Inflammatory macrophage treated with lipopolysaccharide for 1 hour (primary cell): Measurements from ENCODE around the gene SMYD3.

Source experiments
- DNase-seq, 2 donors: peaks; one replicate each; pipeline ENCODE4 v3.0.0-alpha.2; 2020 to 2022

SMYD3 gene

DNA sequence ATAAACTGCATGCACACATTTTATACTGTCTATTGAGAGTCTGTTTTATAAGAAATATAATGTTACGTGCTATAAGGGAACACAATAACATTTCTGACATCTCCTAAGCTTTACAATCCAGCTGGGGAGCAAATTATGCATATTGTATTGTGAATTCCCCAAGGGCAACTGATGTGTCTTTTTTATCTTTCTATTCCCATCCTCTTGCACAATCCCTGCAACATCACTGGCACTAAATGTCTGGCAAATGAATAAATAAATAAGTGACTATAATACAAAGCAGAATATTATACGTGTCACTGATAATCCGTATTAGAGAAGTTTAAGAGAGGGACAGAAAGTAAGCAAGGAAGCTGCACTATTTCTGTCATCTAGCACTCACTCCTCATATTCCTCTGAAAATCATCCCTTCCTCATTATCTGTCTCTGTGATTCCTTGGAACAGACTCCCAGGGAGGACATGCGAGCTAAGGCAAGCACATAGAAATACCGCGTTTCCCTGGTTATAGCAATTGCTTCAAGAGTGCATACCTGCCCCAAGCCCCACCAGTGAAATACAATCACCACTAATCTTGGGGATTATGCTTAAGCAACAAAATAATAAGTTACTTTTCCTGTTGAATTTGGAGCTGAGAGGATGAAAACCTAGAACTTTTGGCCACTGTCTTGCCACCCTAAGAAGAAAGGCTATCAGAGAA lies 205.4 kb downstream of the SMYD3 start:
- DNase-seq: no peak

DNA sequence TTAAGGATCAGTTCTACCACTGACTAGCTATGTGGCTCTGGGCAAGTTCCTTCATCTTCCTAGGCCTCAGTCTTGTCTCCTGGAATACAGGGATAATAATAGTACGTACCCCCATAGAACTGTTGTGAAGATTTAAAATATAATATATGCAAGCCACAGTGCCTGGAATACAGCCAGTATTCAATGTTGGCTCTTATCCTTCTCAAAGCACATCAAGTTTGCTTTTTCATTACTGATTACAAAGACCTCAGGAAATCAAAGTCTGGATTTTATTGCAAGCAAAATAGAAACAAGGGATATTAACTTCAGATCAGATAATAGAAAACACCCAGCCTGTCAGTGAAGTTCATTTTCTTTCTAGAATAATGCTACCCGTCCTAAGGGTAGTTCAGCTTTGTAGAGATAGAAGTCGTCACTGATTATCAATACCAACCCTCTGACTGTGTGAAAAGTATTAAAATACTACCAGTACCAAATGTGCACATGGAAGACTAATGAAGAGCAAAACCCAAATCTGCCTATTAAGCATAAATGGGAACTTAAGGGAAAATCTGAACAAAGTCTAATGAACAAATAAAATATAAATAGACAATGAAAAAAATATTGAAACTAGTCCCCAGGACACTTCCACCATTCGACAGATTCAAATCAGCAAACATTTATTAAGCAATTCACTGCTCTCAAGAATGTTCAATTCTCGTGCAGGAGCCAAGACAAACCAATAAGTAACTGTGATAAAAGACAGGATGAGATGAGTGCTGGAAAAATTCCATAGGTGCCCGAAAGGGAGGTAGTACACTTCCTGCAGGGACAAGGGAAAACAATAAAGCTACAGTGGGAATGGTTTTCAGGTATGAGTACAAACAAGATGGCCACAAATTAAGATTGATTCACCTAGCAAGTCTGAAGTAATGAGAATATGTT lies 206.2 kb downstream of the SMYD3 start:
- no peak for DNase-seq

DNA sequence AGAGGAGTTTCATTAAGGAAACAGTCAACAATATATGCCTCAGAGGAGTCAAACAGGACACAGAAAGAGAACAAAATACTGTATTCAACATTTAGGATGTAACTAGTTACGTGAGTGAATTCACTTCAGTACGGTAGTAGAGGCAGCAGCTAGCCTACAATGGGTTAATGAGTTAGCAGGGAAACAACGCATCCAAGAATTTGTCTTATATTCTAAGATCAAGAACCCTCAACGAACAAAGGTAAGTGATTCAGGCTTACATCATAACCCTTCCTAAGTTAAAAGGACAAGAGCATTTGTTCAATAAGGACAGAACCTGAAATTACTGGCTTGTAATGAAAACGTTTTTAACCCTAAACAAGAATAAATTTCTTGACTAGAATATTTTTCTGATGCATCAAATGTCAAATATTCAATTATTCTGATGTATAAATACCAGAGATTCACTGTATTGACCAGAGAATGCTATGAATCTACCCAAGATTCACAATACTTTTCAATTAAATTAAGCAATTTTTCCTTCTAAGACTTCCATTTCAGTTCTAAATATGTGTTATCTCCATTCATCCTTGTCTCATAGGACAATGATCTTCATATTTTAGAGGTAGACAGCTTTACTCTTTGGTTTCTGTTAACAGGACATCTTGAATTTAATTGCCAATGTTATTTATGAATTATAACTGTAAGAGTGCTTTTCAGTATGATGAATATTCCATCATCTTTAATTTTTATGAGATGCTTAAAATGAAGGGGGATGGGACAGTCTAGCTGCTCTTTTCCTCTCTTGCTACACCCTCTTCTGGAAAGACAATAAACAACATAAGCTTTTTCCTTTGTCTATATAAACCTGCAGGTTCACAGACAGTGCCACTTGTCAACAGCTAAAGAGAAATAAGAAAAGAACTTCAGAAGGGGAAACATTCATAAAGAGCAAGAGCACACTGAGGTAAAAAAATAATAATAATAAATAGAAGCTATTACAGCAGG lies 209.5 kb downstream of the SMYD3 start:
- no peak for DNase-seq

DNA sequence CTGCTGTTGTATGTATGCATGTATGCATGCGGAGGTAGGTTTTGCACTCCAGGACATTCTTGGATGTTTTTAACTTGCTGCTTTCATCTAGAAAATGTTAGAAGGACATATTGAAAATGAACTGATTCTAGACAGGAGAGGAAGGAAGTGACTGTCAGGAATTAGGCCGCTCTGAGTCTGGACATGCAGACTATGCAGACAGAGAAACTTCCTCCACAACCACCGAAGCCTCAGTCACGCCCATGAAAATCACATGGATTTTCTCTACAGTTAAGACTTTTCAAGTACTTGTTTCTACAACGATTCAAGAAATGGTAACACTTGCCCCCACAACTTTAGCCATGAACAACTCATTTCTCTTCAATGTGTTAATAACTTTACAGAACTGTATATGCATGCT lies 211.1 kb downstream of the SMYD3 start:
- DNase-seq: peak; percentile 20 to 32

DNA sequence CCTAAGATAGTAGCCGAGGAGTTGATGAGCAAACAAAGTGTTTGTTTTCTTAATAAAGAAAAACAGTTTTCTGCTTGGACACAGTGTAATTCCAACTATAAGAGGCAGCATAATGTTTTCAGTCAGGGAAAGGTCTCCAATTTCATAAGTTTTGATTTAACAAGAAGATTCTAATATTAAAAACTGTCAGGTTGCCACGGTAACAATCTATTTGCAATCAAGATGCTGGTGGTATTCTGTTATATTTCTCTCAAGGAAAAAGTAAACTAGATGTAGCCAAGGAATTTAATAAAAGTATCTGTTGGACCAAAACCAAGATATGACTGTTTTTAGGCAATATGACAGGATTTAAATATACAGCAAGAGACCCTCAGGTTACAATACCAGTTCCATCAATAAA lies 211.7 kb downstream of the SMYD3 start:
- DNase-seq: no peak

DNA sequence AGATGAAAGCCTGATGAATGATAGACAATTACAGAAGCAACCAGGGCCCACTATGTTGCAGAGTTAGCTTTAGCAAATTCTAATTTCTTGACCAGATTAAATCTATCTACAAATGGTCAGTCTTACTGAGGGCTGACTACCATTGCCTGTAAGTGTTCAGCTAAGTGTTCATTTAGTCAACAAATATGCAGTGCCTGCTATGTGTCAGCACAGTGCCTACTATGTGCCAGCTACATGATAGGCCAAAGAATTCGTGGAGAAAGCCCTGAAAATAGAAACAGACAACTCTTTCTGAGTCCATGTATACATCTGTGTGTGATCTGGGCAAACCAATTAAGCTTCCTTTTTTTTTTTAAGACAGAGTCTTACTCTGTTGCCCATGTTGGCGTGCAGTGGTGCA lies 212.8 kb downstream of the SMYD3 start:
- no peak for DNase-seq

DNA sequence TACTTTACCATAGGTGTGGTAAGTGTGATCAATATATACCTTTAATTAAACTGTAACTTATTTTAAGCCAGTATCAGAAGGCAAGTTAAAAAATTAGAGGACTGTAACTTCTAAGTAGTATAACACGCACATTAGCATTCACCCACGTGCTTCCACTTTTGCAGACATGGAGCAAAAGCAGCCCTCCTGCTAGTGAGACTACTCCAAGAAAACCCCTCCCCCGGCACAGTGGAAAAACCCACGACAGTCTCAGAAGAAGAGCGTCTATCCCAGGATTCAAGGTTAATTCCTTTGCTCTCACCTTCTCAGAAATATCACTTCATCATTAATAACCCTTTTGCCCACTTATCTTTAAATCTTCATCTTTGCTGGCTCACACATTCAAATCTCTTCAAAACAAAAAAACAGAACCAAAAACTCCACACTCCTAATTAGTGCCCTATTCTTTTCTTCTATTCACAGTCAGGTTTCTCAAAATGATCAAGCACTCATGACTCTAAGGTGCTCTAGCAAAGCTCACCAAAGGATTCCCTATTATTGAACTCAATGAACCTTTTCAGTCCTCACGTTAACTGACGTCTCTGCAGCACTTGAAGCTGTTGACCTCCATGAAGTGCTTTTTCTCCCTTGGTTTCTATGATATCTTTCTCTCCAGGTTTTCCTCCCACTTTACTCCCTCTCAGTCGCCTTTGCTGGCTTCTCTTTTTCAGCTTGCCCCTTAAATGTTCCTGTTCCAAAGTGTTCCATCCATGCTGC lies 213.5 kb downstream of the SMYD3 start:
- DNase-seq: no peak

DNA sequence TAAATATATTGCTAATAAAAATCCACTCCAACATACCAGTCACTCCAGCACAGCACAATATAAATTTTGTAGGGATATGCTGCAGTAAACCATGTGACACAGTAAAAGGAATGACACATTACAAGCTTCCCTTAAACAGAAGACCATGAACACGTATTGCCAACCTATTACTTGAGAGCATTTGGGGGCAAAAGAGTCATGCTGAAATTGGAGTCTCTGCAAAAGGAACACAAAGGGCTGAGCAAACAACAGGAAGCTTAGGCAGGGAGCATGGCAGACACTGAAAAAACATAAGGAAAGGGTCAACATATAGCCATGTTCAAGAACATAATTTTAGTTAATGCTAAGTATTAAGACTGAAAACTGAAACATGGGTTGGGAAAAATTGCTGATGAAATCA lies 214.5 kb downstream of the SMYD3 start:
- DNase-seq: no peak

DNA sequence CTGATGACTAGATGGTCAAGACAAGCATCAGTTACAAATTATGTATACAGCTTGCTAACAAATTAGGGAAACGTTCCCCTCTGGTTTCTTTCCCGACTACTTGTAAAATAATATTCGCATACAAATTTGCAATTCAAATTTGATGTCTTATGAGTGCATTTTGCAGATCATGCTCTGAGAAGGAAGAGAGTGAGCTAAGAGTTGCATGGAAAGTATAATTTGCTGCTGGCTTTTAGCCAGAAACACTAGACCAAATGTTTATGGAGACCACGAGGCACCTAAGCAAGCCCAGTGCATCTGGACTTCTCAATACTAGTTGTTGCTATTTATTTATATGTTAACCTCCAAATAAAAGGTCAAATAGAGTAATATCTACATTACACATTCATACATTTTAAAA lies 216.0 kb downstream of the SMYD3 start:
- DNase-seq: no peak

DNA sequence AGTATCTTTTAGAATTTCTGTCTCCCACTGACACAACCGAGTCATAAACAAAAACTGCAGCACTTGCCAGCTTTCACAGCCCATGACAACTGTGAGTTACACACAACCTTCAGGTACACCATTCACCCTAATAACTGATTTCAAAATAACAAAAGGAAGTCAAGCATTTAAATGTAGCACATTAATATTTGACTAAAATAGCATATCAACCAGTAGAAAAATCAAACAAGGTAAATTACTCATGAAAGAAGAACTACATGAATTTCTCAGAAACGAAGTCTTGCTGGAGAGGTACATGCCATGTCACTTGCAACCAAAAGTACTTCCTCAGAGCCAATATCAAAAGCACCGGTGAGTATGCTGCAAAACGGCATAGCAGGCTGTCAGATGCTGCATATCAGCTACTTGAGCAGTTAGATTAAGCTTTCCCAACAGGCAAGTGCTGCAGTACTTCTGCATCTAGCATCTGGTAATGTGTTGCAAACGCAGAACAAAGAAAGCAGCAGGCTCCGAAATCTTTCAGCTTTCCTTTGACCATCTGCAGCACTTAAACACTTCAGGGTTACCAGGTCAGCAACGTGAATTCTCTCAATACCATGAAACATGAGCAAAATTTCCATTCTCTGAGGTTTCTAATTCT lies 223.2 kb downstream of the SMYD3 start:
- no peak for DNase-seq

DNA sequence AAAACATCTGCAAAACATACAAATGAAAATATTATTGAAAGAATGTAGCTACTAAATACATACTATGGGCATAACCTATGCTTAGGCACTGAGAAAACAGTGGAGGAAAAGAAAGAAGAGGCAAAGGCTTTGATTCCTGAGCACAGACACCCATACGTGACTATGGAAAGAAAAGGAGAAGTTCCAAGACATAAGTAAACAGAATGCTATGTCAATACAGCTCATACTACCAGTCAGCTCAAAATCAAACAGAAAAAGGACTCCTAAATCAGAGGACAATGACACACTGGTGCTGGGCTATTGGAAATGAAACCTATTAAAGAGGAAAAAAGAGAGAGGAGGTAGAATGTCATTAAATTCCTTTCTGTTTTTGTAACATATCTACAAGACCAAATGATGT lies 225.4 kb downstream of the SMYD3 start:
- no peak for DNase-seq

DNA sequence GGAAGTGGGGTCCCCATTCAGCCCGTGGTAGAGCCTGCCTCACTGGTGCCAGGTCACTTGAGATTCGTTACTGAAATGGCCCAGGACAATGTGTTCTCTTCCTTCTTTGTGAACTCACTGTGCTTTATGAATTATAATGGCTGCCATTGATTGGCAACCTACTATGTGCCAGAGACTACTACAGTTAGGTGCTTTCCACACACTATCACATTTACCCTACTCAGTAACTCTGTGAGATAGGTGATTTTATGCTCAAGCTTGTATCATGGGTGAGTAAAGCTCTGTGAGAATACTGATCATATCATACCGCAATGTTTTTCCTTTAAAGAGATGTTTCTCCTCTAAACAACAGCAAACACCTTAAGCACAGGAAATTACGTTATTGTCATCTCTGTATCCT lies 225.9 kb downstream of the SMYD3 start:
- no peak for DNase-seq

DNA sequence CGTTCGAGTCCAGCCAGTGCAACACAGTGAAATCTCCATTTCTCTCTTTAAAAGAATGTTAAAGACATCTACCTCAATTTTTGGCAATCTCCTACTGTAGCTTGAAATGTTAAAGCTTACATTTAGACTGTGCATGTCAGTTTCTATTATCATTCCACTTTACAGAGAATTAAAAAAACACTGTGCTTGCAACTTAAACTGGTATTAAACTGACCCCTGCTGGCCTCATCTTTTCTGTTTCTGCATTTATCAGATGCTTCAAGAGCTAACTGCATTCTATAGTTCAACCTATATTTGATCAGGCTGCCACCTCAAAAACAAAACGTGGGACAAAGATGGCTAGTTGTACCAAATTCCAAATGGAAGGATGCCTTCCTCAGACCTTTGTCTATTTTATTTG lies 226.5 kb downstream of the SMYD3 start:
- peak; percentile 3 to 44 for DNase-seq

DNA sequence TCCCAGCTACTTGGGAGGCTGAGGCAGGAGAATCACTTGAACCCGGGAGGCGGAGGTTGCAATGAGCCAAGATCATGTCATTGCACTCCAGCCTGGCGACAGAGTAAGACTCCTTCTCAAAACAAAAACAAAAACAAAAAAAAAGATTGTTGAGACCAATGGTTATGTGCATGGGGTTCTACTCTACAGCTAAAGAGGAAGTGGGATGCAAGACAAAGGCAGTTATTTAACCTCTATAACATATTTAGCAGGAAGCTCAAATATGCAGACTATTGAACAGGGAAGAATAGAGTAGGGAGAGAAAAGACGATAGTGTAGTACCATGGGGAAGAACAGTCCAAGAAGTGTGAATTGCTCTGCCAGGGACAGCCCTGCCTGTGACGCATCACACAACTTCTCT lies 227.7 kb downstream of the SMYD3 start:
- peak in 1 of 2 donors; percentile 6 for DNase-seq

DNA sequence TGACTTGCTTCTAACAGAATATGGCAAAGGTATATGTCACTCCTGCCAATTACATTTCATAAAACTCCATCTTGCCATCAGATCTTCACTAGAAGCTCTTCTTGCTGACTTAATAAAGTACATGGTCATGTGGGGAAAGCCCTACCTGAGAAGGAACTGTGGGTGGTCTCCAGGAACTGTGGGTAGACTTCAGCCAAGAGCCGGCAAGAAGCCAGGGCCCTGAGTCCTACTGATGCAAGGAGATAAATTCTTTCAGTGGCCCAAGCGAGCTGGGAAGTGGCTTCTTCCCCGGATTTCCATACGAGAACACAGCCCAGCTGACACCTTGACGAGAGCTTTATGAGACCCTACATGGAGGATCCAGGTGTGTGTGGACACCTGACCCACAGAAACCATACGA lies 228.7 kb downstream of the SMYD3 start:
- no peak for DNase-seq

DNA sequence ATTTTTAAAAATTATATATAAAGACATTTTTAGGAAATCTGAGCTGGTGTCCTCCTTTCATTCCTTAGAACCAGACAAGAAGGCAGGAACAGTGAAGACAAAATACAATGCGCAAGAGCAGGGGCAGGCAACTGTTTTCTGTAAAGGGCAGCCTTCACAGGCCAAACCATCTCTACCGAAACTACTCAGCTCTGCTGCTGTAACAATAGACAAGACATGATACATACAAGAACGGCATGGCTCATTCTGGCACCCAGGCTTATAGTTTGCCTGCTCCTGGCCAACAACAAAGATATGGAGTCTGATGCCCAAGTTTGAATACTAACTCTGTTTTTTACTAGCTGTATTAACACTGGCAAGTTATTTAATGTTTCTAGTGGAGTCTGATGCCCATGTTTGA lies 232.0 kb downstream of the SMYD3 start:
- DNase-seq: no peak

DNA sequence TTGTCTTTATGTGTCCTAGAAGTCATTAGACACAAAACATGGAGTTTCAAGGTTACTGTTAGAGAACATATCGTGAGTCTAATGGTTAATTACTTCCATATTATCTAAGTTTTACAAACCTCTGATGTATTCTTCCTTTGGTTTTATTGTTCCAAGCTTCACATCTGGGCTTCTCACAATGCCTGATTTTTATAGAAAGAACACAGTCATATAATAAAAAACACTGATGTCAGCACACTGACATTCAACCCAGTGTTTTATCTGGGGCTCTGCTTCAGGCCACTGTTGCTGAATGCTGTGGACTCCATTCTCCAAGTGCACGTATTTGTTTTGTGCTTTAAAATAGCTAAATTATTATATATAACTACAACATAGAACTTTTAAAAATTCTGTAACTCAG lies 232.9 kb downstream of the SMYD3 start:
- no peak for DNase-seq

DNA sequence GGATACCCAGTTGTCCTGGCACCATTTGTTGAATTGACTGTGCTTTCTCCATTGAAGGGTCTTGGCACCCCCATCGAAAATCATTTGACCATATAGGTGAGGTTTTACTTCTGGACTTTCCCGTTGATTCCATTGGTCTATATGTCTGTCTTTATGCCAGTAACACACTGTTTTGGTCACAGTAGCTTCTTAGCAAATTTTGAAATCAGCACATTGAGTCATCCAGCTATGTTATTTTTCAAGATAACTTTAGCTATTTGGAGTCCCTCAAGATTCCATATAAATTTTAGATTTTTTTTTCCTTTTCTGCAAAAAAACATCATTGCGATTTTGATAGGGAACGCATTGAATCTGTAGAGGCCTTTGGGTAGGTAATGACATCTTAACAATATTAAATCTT lies 235.6 kb downstream of the SMYD3 start:
- DNase-seq: no peak

DNA sequence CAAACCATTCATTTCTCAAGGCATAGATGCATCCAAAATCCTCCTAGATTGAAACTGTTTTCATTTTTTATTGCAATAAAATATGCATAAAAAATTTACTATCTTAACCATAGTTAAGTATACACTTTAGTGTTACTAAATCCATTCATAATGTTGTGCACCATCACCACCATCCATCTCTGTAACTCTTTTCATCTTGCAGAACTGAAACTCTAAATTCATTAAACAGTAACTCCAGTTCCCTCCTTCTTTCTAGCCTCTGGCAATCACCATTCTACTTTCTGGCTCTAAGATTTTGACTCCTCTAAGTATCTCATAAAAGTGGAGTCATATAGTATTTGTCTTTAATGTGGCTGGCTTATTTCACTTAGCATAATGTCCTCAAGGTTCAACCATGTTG lies 236.8 kb downstream of the SMYD3 start:
- DNase-seq: no peak

DNA sequence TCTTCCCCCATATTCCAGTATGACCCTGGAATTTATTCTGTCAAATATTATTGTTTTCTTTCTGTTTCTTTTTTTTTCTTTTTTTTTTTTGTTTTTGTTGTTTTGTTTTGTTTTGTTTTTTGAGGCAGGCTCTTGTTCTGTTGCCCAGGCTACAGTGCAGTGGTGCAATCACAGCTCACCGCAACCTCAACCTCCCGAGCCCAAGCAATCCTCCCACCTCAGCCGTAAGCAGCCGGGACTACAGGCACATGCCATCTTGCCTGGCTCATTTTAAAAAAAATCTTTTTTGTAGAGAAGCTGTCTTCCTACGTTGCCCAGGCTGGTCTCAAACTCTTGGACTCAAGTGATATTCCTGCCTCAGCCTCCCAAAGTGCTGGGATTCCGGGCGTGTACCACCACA lies 237.6 kb downstream of the SMYD3 start:
- DNase-seq: no peak

DNA sequence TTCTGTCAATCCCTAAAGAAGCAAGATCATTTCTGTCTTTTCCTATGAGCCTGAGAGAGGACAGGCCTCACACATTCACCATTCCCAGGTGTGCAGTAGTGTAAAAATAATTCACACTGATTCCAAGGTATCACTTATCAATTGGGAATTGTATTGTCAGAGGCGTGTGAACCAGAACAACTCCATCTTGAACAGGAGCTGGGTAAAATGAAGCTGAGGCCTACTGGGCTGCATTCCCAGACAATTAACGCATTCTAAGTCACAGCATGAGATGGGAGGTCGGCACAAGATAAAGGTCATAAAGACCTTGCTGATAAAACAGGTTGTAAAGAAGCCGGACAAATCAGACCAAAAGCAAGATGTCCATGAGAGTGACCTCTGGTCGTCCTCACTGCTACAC lies 239.2 kb downstream of the SMYD3 start:
- DNase-seq: no peak

DNA sequence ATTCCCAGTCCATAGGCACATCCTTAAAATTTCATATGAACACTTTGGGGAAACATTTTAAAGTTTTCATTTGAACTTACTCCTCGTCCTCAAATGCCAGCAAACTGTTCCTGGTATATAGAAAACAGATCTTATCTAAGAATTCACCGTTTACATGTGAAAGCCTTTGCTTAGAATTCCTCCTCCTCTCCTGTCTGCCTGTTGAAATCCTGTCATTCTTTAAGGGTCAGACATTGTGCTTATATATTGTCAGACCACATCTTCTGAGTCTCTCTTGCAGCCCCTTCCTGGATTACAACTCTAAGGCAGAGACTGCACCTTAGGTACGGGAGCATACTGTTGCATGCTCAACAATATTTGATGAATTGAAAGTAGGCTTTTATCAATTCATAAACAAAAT lies 239.7 kb downstream of the SMYD3 start:
- no peak for DNase-seq
